H1 (cell line): ENCODE results near the gene WBP1. TPM values are rescaled to one million over a fixed set of nuclear protein-coding genes. Genes with fewer than 3 reads are reported as not detected.
A peak's percentile ranks its signal among the peaks of the same experiment; 100 is the strongest.

ENCODE experiments used
- CTCF ChIA-PET: fragments of 300-600 bp; sonication (Branson Sonifier 250); formaldehyde crosslinking; loops from one replicate; lab custom pipeline; 2021; ENCODE audit not compliant: partially characterized antibody; lab: Charles Lee
- POLR2A ChIA-PET: fragments of 300-600 bp; sonication (Branson Sonifier 250); formaldehyde crosslinking; loops from one replicate; lab custom pipeline; 2021; ENCODE audit warnings: inconsistent platforms; ENCODE audit not compliant: partially characterized antibody; lab: Charles Lee
- DNase-seq, 2 experiments: peaks; one replicate each; pipeline versions ENCODE4 v3.0.0 to v3.0.0-alpha.2; 2010 to 2022; ENCODE audit warnings: low spot score in 2 of 2, low read depth in 1 of 2, mixed read lengths in 1 of 2
- FAIRE-seq: peaks from 2 replicates; lab custom pipeline; 2011; peaks lifted over from hg19 to GRCh38; lab: Jason Lieb, UNC
- H2AFZ ChIP-seq: 2 replicates; pipeline ENCODE4 v1.8.1; 2012; ENCODE audit warnings: low read length, inconsistent platforms
- H2AK5ac ChIP-seq: 2 replicates; pipeline ENCODE4 v1.6.1; 2013; ENCODE audit warnings: low read depth, low read length
- H2BK120ac ChIP-seq: replicated peaks from 2 replicates; pipeline ENCODE3; 2013; ENCODE audit warnings: low read depth, low read length, inconsistent platforms
- H2BK12ac ChIP-seq: 2 replicates; pipeline ENCODE4 v1.6.1; 2013; ENCODE audit warnings: low read depth, low read length
- H2BK15ac ChIP-seq: 2 replicates; pipeline ENCODE4 v1.6.1; 2013; ENCODE audit warnings: low read length
- H2BK20ac ChIP-seq: 2 replicates; pipeline ENCODE4 v1.6.1; 2013; ENCODE audit warnings: low read length
- H2BK5ac ChIP-seq: 2 replicates; pipeline ENCODE4 v1.6.1; 2013; ENCODE audit warnings: low read depth, low read length
- H3K14ac ChIP-seq: 2 replicates; pipeline ENCODE4 v1.6.1; 2013; ENCODE audit warnings: inconsistent platforms; ENCODE audit not compliant: insufficient read length
- H3K18ac ChIP-seq: 2 replicates; pipeline ENCODE4 v1.6.1; 2013; ENCODE audit warnings: low read length; ENCODE audit errors: extremely low read depth
- H3K23ac ChIP-seq: 2 replicates; pipeline ENCODE4 v1.6.1; 2013; ENCODE audit warnings: inconsistent platforms; ENCODE audit not compliant: insufficient read length
- H3K23me2 ChIP-seq: 2 replicates; pipeline ENCODE4 v1.6.1; 2013; ENCODE audit warnings: low read depth, low read length
- H3K27ac ChIP-seq: 2 replicates; pipeline ENCODE4 v1.6.1; 2011; ENCODE audit warnings: low read depth, low read length, inconsistent platforms
- H3K27me3 ChIP-seq, 4 experiments: replicated peaks in 1 of 4; 1 replicate in 1 of 4; 2 replicates in 3 of 4; pipeline versions ENCODE4 v1.6.1 to v1.8.1; 2011 to 2013; ENCODE audit warnings: low read length in 3 of 4, mild to moderate bottlenecking in 3 of 4, inconsistent platforms in 2 of 4, mixed read lengths in 2 of 4, moderate library complexity in 1 of 4; ENCODE audit not compliant: control insufficient read depth in 3 of 4, insufficient read depth in 3 of 4; ENCODE audit errors: extremely low read depth in 1 of 4
- H3K36me3 ChIP-seq, 4 experiments: 2 replicates each; pipeline versions ENCODE4 v1.6.1 to v1.8.1; 2011 to 2013; ENCODE audit warnings: mild to moderate bottlenecking in 4 of 4, low read length in 3 of 4, moderate library complexity in 2 of 4, control low read depth in 1 of 4, inconsistent platforms in 1 of 4; ENCODE audit not compliant: insufficient read depth in 4 of 4, control insufficient read depth in 2 of 4
- H3K4ac ChIP-seq: replicated peaks from 2 replicates; pipeline ENCODE3; 2013; ENCODE audit warnings: low read length, low read depth, mixed read lengths, inconsistent platforms; ENCODE audit not compliant: insufficient read length
- H3K4me1 ChIP-seq, 4 experiments: replicated peaks in 1 of 4; 1 replicate in 1 of 4; 2 replicates in 3 of 4; pipeline versions ENCODE4 v1.6.1 to v1.8.1; 2011 to 2013; ENCODE audit warnings: low read length in 3 of 4, inconsistent platforms in 2 of 4, mixed read lengths in 1 of 4; ENCODE audit not compliant: insufficient read depth in 4 of 4, control insufficient read depth in 3 of 4
- H3K4me2 ChIP-seq, 2 experiments: 2 replicates each; pipeline versions ENCODE4 v1.6.1 to v1.8.1; 2011 to 2013; ENCODE audit warnings: low read depth in 2 of 2, low read length in 2 of 2, control low read depth in 1 of 2, inconsistent platforms in 1 of 2, mild to moderate bottlenecking in 1 of 2; ENCODE audit not compliant: insufficient read depth in 1 of 2
- H3K4me3 ChIP-seq, 4 experiments: fragments of 200-600, 300-600 bp in 1 of 4; sonication (generic), shearing (Covaris generic), sonication (Bioruptor Twin) in 1 of 4; 2 replicates each; pipeline versions ENCODE4 v1.5.1 to v1.8.1; 2011 to 2016; ENCODE audit warnings: low read length in 4 of 4, low read depth in 3 of 4, control low read depth in 2 of 4, inconsistent platforms in 2 of 4, mild to moderate bottlenecking in 2 of 4, mixed read lengths in 1 of 4, moderate library complexity in 1 of 4; ENCODE audit not compliant: insufficient read depth in 2 of 4; ENCODE audit errors: extremely low read depth in 1 of 4
- H3K56ac ChIP-seq: replicated peaks from 2 replicates; pipeline ENCODE3; 2013; ENCODE audit warnings: low read depth, mild to moderate bottlenecking, mixed read lengths, low read length, inconsistent platforms; ENCODE audit not compliant: insufficient read length
- H3K79me1 ChIP-seq: 2 replicates; pipeline ENCODE4 v1.6.1; 2013; ENCODE audit warnings: low read depth, low read length, control low read depth
- H3K79me2 ChIP-seq, 2 experiments: 2 replicates each; pipeline versions ENCODE4 v1.6.1 to v1.8.1; 2012 to 2013; ENCODE audit warnings: low read length in 2 of 2, mild to moderate bottlenecking in 2 of 2, inconsistent platforms in 1 of 2; ENCODE audit not compliant: insufficient read depth in 2 of 2, control insufficient read depth in 1 of 2
- H3K9ac ChIP-seq, 4 experiments: replicated peaks in 1 of 4; 1 replicate in 1 of 4; 2 replicates in 3 of 4; pipeline versions ENCODE4 v1.6.1 to v1.8.1; 2011 to 2013; ENCODE audit warnings: low read depth in 3 of 4, low read length in 3 of 4, control low read depth in 2 of 4, mild to moderate bottlenecking in 2 of 4, moderate library complexity in 2 of 4, inconsistent platforms in 1 of 4; ENCODE audit errors: extremely low read depth in 1 of 4
- H3K9me3 ChIP-seq, 2 experiments: 2 replicates each; pipeline versions ENCODE4 v1.6.1 to v1.8.1; 2012 to 2013; ENCODE audit warnings: mild to moderate bottlenecking in 2 of 2, moderate library complexity in 2 of 2, control low read depth in 1 of 2, inconsistent platforms in 1 of 2, low read depth in 1 of 2, low read length in 1 of 2, mixed read lengths in 1 of 2; ENCODE audit not compliant: insufficient read depth in 2 of 2
- H4K20me1 ChIP-seq, 2 experiments: replicated peaks in 1 of 2; 2 replicates each; pipeline versions ENCODE3 to v1.8.1; 2011 to 2013; ENCODE audit warnings: inconsistent platforms in 2 of 2, low read length in 2 of 2, mild to moderate bottlenecking in 1 of 2; ENCODE audit not compliant: insufficient read depth in 2 of 2, control insufficient read depth in 1 of 2
- H4K5ac ChIP-seq: 2 replicates; pipeline ENCODE4 v1.6.1; 2013; ENCODE audit warnings: low read length, low read depth, mixed read lengths, inconsistent platforms; ENCODE audit not compliant: insufficient read length
- H4K8ac ChIP-seq: 2 replicates; pipeline ENCODE4 v1.8.0; 2013; ENCODE audit warnings: mild to moderate bottlenecking, moderate library complexity, low read length, inconsistent platforms; ENCODE audit not compliant: insufficient read depth; ENCODE audit errors: extremely low read depth
- H4K91ac ChIP-seq: replicated peaks from 2 replicates; pipeline ENCODE3; 2013; ENCODE audit warnings: low read length, mixed read lengths, inconsistent platforms; ENCODE audit not compliant: insufficient read length
- EP300 ChIP-seq, 2 experiments: IDR thresholded peaks; 1 replicate in 1 of 2; 2 replicates in 1 of 2; pipeline ENCODE4 v1.6.1; 2011 to 2012; ENCODE audit warnings: low read depth in 2 of 2, low read length in 2 of 2, mild to moderate bottlenecking in 2 of 2, borderline replicate concordance in 1 of 2, inconsistent platforms in 1 of 2, moderate library complexity in 1 of 2
- WGBS, 2 experiments: shearing (Covaris generic) in 1 of 2; methylation state at CpG; one replicate each; pipeline versions ENCODE4 v1.1.6 to v1.1.7; 2013 to 2015; ENCODE audit warnings: low lambda C conversion rate in 2 of 2, mixed read lengths in 2 of 2, inconsistent platforms in 1 of 2, low coverage in 1 of 2, missing lambda C conversion rate in 1 of 2; ENCODE audit not compliant: insufficient replicate concordance in 2 of 2, insufficient coverage in 1 of 2, insufficient read length in 1 of 2; ENCODE audit errors: extremely low coverage in 1 of 2, missing lambda C conversion rate in 1 of 2; 5-methylcytosine and 5-hydroxymethylcytosine counted together
- polyA plus RNA-seq, 7 experiments: library from polyadenylated mRNA; depleted of rRNA in 3 of 7; stranded (reverse) in 5 of 7; unstranded in 2 of 7; fragments of >200 nt in 5 of 7; fragments of 200-250 nt in 2 of 7; gene quantifications; 1 replicate in 5 of 7; 2 replicates in 1 of 7; 4 replicates in 1 of 7; pipeline versions ENCODE4 v1.2.1 to v1.2.3, GENCODE V29; 2011 to 2013; ENCODE audit warnings: missing spikeins in 2 of 7, mixed read lengths in 2 of 7
- total RNA-seq: library from RNA; stranded (reverse); fragmentation: NEBNext Ultra II Directional; extraction: Animal tissue kit (Norgen Biotek cat#: 25700); gene quantifications from 2 replicates; pipeline ENCODE4 v1.2.1, GENCODE V29; 2021

Gene WBP1
- total and polyA plus RNA-seq, 2 of the 8 experiments (the other 6 are each of a cell fraction or from before 2014, with no cell fraction given), result 57.2 to 190 TPM

DNA sequence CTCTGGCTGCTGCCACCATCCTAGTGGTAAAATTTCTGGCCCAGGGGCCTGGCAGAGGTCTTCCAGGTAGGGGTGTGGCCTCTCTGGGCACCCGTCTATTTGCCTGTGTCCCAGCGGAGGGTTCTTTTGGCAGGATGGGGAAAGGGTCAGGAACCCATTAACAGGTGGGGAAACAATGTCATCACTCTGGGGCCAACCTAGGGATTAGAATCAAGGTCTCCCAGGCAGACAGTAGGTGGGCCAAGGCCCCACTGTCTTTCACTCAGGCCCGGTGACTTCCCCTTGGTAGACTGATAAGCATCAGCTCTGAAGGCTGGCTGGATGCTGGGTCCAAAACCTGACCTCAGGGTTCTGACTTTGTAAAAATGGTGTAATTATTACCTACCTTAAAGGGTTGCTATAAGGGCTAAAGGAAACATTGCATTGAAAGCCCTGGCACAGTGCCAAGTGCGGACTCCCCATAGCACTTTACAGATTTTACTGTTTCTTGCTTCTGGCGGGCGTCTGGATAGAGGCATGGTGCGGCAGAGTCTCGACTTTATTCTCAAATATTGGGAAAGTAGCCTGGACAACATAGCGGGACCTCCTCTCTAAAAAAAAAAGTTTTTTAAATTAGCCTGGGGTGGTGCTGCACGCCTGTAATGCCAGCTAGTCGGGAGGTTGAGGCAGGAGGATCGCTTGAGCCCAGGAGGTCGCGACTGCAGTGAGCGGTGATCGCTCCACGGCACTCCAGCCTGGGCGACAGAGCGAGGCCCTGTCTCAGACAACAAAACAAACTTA, 38.9 kb downstream of the WBP1 start:
- Histone ChIP-seq H4K8ac (peak overlapping the region; percentile 75), H3K23ac (no peak overlapping the region), H4K20me1 (peaks cover 0 to 16% of the 10 kb centered on the region in 2 experiments), H3K79me2 (no peaks in the 10 kb centered on the region), H3K27me3 (peaks cover 60 to 73% (median 72%) of the 10 kb centered on the region in 4 experiments), H3K14ac (no peak overlapping the region), H3K9me3 (no peaks in the 10 kb centered on the region), H4K5ac (no peak overlapping the region), H4K91ac (no peak overlapping the region), H3K56ac (no peak overlapping the region), H2BK12ac (no peak overlapping the region; the same call in 1 of the 2 replicates), H3K79me1 (no peaks in the 10 kb centered on the region), H2BK120ac (no peak overlapping the region), H2AK5ac (no peak overlapping the region), H3K23me2 (peaks cover 20% of the 10 kb centered on the region; the same call in 1 of the 2 replicates), H2BK15ac (no peak overlapping the region), H3K9ac (no peak overlapping the region), H3K27ac (no peak overlapping the region), H3K4ac (no peak overlapping the region), H3K4me3 (peak overlapping the region; percentile 20 to 57 (median 46); a peak in 6 of 8 replicates), H2BK20ac (no peak overlapping the region), H3K18ac (0 out of 2 replicates have a peak overlapping the region, but pooled peaks have one; percentile 48), H2AFZ (no peak overlapping the region), H2BK5ac (no peak overlapping the region; the same call in 1 of the 2 replicates), H3K4me1 (peaks cover 5 to 39% (median 22%) of the 10 kb centered on the region in 4 experiments), H3K4me2 (peak overlapping the region; percentile 78 to 97), H3K36me3 (peaks cover under 1 to 9% (median 4%) of the 10 kb centered on the region in 4 experiments; a peak in 4 of 8 replicates)
- FAIRE-seq (no peak), DNase-seq (no peak)
- no peak for TF ChIP-seq EP300 (IDR thresholded peaks at IDR 0.05; ENCODE audit: borderline replicate concordance in 1 of 2, low read depth in 2 of 2, low read length in 2 of 2)
- ChIA-PET POLR2A (interaction anchor here (0.6 to 9.4 kb wide), 17 partner anchors 7 to 496 kb away, joined by 3 to 73 read pairs (median 5); partner anchors contain the start of genes AUP1, CCDC142, DQX1 and HTRA2), CTCF (interaction anchor here (1.1 to 5.1 kb wide), 5 partner anchors 13 to 90 kb away, joined by 3 to 24 read pairs (median 8); partner anchors contain the start of genes CCDC142 and TTC31)
- WGBS, 2 experiments, result 55% methylated on average over 19 of the region's 19 CpGs; no CpG with 5 or more reads in 1 of the 2 experiments
